Measurements from ENCODE around the gene RFTN1. TPM values are rescaled to one million over a fixed set of nuclear protein-coding genes. Genes with fewer than 3 reads are reported as not detected.

RFTN1 gene
- total and polyA plus RNA-seq, 2 donors (not counting 3 experiments of a cell fraction or from before 2014, with no cell fraction given): 40.3 to 43.3 TPM

DNA sequence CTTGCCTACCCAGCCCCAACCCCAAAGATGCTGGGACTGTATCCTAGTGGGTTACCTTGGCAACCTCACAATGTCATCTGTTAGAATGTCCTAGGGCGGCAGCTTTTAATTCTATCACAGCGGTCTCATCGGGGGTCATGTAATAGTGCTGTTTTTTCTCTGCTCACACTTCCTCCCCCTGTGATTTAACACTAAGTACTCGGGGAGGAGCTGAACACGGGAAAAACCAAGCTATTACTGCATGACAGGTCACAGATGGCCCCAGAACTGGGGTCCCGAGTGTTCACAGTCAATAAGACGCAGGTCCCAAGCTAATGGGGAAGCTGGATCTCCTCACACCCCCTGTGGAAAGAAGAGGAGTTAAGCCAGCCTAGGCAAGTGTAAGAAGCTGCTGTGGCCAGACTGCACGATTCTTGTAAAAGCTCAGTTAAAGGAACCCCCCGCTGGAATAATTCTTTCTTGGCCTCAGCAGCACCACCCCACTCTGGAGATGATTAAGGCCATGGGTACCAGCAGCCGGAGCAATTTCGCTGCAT, 2.5 kb upstream of the RFTN1 start:
- TF ChIP-seq GATA2 (IDR thresholded peaks at IDR 0.05; ENCODE audit: insufficient read depth, insufficient read length, low read depth, low read length): no peak
- TF ChIP-seq FOS (IDR thresholded peaks at IDR 0.05; ENCODE audit: borderline replicate concordance, insufficient read depth, low read length): no peak
- no peak for TF ChIP-seq MYC (IDR thresholded peaks at IDR 0.05; ENCODE audit: low read depth, low read length)
- no peak for TF ChIP-seq JUN (IDR thresholded peaks at IDR 0.05; ENCODE audit: borderline replicate concordance, insufficient read depth, insufficient read length, low read depth)
- Histone ChIP-seq H3K36me3 (ENCODE audit: control insufficient read depth in 2 of 2, extremely low read depth in 1 of 2, insufficient read depth in 2 of 2, low read length in 2 of 2) (no peaks in the 10 kb centered on the region), H3K4me1 (ENCODE audit: control insufficient read depth, extremely low read depth, insufficient read depth, low read length) (peaks cover 24% of the 10 kb centered on the region), H3K79me2 (ENCODE audit: control insufficient read depth, insufficient read depth, low read length) (peaks cover 16% of the 10 kb centered on the region), H3K4me2 (ENCODE audit: insufficient read depth, low read length) (no peak overlapping the region), H3K4me3 (replicated peaks in 1 of 3; ENCODE audit: insufficient read depth in 1 of 3, low read depth in 1 of 3, low read length in 3 of 3) (no peak overlapping the region), H3K27me3 (ENCODE audit: control insufficient read depth in 2 of 2, insufficient read depth in 2 of 2, low read length in 2 of 2) (peaks cover 4% of the 10 kb centered on the region in 2 experiments), H4K20me1 (replicated peaks; ENCODE audit: control insufficient read depth, extremely low read depth, insufficient read depth, low read length) (no peaks in the 10 kb centered on the region), H3K9ac (replicated peaks; ENCODE audit: extremely low read depth, insufficient read depth, low read length) (no peak overlapping the region), H3K9me3 (replicated peaks; ENCODE audit: control insufficient read depth, insufficient read depth, low read length) (no peaks in the 10 kb centered on the region), H2AFZ (ENCODE audit: low read depth, low read length) (no peak overlapping the region), H3K27ac (ENCODE audit: insufficient read depth, low read depth, low read length) (no peak overlapping the region), H3K9me1 (replicated peaks; ENCODE audit: control insufficient read depth, extremely low read depth, insufficient read depth, low read length) (no peaks in the 10 kb centered on the region)
- no TSS peak for BruUV-seq (replicated peaks)
- intact Hi-C loops (cut with micrococcal nuclease) (loop anchor here (5.0 kb wide), 2 partner anchors 144 to 209 kb away; no protein-coding TSS in a partner anchor), dilution Hi-C loops (cut with MboI; ENCODE audit: extremely low pct_ligation_motif_present, low sequenced_read_pairs) (no loop called here)
- POLR2A ChIA-PET: no interaction called here
- CTCF ChIA-PET: interaction anchor here (0.8 to 6.0 kb wide), 24 partner anchors 9 to 704 kb away, joined by 3 to 197 read pairs (median 6); partner anchors contain the start of genes DPH3 and OXNAD1
- DNase-seq (ENCODE audit: low read depth, low spot score) (no peak), FAIRE-seq (no peak)

DNA sequence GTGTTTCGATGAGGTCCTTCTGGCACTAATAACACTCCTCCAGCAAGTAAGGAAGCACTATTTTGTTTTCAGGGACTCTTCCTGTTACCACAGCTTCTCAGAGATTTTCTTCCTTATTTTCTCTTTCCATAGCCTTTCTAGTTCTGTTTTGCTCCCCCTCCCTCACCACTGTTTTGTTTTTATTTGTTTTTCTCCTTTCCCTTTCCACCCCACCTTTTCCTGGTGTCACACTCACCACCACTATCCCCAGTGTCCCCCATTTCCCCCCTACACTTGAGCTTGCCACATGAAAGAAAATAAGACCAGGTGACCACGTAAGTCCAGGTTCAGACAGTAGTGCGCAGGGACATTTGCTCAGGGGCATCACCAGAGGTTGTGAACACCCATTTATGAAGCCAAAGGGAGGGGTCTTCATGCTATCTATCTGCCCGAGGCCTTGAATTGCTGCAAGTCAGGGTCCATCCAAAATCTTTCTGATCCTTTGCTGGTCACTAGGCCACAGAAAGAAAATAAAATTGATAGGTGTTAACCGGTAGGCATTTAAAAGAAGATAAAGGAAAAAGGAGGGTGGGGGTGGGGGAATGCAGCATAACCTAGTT, 1.4 kb upstream of the RFTN1 start:
- FAIRE-seq: no peak
- Histone ChIP-seq H3K9me1 (replicated peaks; ENCODE audit: control insufficient read depth, extremely low read depth, insufficient read depth, low read length) (no peaks in the 10 kb centered on the region), H3K36me3 (ENCODE audit: control insufficient read depth in 2 of 2, extremely low read depth in 1 of 2, insufficient read depth in 2 of 2, low read length in 2 of 2) (no peaks in the 10 kb centered on the region), H3K9ac (replicated peaks; ENCODE audit: extremely low read depth, insufficient read depth, low read length) (no peak overlapping the region), H2AFZ (ENCODE audit: low read depth, low read length) (no peak overlapping the region), H3K4me1 (ENCODE audit: control insufficient read depth, extremely low read depth, insufficient read depth, low read length) (peaks cover 25% of the 10 kb centered on the region), H4K20me1 (replicated peaks; ENCODE audit: control insufficient read depth, extremely low read depth, insufficient read depth, low read length) (no peaks in the 10 kb centered on the region), H3K9me3 (replicated peaks; ENCODE audit: control insufficient read depth, insufficient read depth, low read length) (no peaks in the 10 kb centered on the region), H3K79me2 (ENCODE audit: control insufficient read depth, insufficient read depth, low read length) (peaks cover 27% of the 10 kb centered on the region), H3K27ac (ENCODE audit: insufficient read depth, low read depth, low read length) (no peak overlapping the region), H3K27me3 (ENCODE audit: control insufficient read depth in 2 of 2, insufficient read depth in 2 of 2, low read length in 2 of 2) (peaks cover 4% of the 10 kb centered on the region in 2 experiments), H3K4me2 (ENCODE audit: insufficient read depth, low read length) (no peak overlapping the region), H3K4me3 (replicated peaks in 1 of 3; ENCODE audit: insufficient read depth in 1 of 3, low read depth in 1 of 3, low read length in 3 of 3) (no peak overlapping the region)
- CTCF ChIA-PET: interaction anchor here (2.0 to 6.0 kb wide), 2 partner anchors 32 to 225 kb away, joined by 7 to 197 read pairs; no protein-coding TSS in a partner anchor
- intact Hi-C loops (cut with micrococcal nuclease) (loop anchor here (5.0 kb wide), 2 partner anchors 143 to 208 kb away; no protein-coding TSS in a partner anchor), dilution Hi-C loops (cut with MboI; ENCODE audit: extremely low pct_ligation_motif_present, low sequenced_read_pairs) (no loop called here)
- POLR2A ChIA-PET: no interaction called here
- no peak for DNase-seq (ENCODE audit: low read depth, low spot score)
- no TSS peak for BruUV-seq (replicated peaks)
- TF ChIP-seq, protein P1, sequence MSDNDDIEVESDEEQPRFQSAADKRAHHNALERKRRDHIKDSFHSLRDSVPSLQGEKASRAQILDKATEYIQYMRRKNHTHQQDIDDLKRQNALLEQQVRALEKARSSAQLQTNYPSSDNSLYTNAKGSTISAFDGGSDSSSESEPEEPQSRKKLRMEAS (IDR thresholded peaks at IDR 0.05; ENCODE audit: insufficient read depth, insufficient read length): no peak
- TF ChIP-seq FOS (IDR thresholded peaks at IDR 0.05; ENCODE audit: borderline replicate concordance, insufficient read depth, low read length): no peak
- no peak for TF ChIP-seq EZH2 (IDR thresholded peaks at IDR 0.05; ENCODE audit: borderline replicate concordance, low read depth, low read length, severe bottlenecking)
